GM11168 (cell line): ENCODE measurements around the gene ZNF334.

Experiments used
- in situ Hi-C: fragments of 300-500 bp; cut with MboI; formaldehyde crosslinking; loops from one replicate; pipeline ENCODE4 v1.12.0; 2022; ENCODE audit warnings: low sequenced_read_pairs; ENCODE audit not compliant: unreplicated experiment

ZNF334 gene

DNA sequence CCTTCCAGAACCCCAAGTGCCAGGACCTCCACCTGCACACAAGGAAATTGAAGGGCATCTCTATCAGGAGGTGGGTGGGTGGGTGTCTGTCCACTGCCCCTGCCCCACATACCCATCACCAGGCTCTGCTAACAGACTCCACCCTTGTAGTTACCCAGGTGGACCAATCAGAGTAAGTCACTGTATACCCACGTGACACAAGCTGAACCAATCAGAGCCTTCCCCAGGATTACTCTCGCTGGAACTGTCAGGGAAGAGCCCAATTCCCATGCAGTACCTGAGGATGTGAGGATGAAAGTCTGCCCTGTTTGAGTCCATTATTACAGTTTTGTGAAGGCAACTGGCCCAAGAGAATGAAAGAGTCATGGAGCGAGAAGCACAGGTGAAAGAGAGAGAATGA is 32.9 kb upstream of the ZNF334 start:
- in situ Hi-C loops = no loop called here

DNA sequence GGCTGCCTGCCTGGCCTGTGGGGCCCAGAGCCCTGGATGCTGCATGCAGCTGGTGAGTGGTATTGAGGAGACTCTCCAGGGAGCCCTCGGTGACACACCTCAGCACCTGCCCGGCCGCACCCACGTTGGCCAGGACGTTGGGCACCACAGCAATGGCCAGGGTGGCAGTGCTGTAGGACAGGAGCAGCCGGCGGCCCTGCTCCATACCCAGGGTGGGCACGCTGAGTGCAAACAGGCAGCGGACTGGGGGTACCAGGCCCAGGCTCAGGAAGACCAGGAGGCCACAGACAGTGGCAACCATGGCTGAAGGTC is 32.4 kb upstream of the ZNF334 start:
- in situ Hi-C loops = no loop called here

DNA sequence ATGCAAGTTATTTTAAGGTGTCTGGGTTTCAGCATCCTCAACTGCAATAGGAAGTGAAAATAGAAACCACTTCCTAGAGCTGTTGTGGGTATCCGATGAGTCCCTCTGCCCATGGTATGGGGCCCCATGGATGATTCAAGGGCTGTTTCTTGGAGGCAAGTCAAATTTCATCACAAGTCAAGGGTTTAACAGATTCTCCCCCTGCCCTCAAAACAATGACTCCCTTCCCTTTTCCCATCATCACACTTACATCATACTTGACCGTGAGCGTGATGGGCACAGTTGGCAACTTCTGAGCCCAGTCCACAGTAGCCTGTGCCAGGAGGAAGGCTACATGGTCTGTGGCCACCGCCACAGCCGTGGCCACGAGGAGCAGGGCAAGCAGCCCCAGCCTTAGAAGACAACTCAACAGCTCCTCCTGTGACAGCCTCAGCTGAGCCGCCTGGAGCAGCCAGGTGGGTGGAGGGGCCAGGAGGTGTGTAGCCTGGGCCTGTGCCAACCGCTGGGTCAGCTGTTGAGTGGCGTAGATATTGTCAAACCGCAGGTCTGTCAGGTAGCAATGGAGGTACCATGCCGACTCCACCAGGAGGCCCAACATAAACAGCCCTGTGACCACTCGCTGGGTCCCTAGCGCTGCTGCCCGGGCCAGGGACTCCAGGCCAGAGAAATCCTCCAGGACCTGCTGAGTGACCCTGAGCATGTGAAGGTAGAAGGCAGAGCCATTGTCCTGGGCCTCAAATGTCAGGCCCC is 31.9 kb upstream of the ZNF334 start:
- in situ Hi-C loops = no loop called here

DNA sequence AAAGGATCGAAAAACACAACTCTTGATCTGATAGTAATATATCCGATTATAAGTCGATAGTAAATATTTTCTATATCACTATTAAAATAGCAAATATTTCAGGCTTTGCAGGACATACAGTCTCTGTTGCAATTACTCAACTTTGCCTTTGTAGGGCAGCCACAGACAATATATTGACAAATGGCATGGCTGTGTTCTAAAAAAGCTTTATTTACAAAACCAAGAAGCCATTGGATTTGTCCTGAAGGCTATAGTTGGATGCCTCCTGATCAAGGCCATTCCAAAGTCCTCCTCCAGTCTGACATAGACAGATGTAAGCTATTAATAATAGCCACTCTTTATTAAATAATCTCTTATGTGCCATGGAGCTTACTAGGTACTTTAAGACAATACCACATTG is 31.2 kb upstream of the ZNF334 start:
- in situ Hi-C loops = no loop called here

DNA sequence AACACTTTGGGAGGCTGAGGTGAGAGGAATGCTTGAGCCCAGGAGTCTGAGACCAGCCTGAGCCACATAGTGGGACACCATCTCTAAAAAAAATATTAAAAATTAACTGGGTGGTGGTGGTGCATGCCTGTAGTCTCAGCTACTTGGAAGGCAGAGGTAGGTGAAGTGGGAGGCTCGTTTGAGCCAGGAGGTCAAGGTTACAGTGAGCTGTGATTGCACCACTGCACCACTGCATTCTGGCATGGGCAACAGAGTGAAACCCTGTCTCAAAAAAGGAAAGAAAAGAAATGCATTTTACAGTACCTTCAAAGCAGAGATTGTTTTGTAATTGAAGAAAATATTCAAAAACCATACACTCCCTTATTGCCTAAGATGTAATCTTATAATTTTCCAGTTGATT is 30.6 kb upstream of the ZNF334 start:
- in situ Hi-C loops = no loop called here

DNA sequence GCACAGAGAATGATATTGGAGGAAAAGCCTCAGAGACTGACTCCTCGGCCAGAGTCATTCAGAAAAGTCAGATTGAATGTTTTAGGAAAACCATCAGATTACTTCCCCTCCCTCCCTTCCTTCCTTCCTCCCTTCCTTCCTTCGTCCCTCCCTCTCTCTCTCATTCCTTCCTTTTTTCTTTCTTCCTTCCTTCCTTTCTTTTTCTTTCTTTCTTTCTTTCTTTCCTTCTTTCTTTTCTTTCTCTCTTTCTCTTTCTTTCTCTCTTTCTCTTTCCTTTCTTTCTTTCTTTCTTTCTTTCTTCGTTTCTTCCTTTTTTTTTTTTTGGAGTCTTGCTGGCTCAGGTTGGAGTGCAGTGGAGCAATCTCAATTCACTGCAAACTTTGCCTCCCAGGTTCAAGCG is 29.7 kb upstream of the ZNF334 start:
- in situ Hi-C loops = no loop called here

DNA sequence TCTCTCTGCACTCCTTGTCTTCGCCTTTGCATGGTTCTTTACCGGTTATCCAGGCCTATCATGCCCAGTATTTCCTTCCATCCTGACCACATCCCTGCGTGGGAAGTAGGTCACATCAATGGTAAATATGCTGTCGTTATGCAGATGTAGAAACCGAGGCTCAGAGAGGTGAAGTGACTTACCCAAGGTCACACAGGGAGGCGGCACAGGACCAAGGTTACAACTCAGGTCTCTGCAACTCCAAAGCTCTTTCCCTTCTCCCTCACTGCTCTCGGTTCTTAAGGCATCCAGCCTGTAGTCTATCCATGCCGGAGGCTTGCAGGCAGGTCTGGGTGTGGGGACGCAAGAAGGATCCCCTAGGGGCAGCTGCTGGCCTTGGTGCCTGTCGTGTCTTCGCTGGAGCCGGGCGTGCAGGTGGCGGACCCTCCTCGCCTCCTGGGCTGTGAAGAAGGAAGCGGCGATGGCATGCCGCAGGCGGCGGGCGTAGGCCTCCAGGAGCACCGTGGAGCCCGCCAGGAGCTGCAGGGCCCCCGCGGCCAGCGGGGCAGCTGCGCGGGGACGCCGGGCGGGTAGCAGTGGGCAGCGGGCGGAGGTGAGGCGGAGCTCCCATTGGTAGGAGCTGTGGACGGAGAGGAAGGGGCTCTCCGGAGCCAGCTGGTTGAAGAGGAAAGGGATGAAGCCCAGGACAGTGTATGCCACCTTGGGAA is 28.0 kb upstream of the ZNF334 start:
- in situ Hi-C loops = no loop called here

DNA sequence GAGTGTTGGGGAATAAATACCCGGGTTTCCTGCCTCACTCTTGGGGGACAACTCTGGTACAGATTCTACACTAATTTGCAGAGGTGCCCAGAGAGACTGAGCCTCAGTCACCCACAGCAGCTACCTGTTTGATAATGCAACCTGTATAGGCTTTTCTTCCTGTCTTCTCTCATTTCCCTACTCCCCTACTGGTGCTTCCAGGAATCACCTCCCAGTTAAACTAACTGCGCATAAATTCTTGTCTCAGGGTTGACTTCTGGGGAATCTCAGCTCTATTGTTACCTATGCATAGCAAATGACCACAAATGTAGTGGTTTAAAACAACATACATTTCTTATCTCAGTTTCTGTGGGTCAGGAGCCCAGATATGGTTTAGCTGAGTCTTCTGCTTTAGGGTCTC is 25.8 kb upstream of the ZNF334 start:
- in situ Hi-C loops = no loop called here

DNA sequence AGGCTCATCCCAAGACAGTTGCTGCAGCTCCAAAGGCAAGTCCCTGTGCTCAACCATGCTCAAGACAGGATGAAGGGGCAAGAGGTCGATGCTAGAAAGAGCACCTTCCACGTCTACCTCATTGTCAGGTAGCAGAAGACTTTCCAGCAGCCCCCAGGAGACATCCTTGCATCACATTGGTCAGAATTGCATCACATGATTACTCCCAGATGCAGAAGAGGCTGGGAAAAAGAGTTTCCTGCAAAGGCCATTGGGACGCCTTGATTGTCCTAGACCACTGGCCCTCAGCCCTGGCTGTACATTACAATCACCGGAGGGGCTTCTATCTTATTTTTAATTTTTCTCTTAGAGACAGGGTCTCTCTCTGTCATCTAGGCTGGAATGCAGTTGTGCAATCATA is 17.3 kb upstream of the ZNF334 start:
- in situ Hi-C loops = no loop called here

DNA sequence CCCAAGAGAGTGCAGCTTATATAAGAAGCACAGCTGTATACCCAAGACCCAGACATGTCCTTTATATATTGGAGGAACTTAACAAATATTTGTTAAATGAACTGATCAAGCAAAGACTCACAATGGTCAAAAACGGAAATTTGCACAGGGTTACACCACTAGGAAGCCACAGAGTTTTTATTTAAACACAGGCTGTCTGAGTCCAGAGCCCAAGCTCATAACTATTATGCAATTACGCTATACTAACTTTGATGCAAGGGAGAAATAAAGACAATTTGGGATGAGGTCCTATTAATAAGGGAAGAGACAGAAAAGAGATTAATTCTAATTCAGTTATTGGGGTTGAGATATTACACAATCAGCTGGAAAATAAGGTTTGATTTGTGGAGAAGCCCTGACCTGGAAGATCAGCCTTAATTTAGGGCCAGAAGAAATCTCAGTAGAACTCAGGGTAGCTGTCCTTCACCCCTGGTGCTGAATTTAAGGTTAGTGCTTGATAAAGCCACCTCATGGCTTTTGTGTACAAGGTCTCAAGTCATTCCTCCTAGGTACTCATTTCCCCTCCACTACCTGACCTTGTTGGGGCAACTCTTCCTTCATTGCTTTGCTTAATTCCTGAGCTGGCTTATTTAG is 10.5 kb upstream of the ZNF334 start:
- in situ Hi-C loops = loop anchor here (5.0 kb wide), 1 partner anchor 158 kb away; no protein-coding TSS in a partner anchor

DNA sequence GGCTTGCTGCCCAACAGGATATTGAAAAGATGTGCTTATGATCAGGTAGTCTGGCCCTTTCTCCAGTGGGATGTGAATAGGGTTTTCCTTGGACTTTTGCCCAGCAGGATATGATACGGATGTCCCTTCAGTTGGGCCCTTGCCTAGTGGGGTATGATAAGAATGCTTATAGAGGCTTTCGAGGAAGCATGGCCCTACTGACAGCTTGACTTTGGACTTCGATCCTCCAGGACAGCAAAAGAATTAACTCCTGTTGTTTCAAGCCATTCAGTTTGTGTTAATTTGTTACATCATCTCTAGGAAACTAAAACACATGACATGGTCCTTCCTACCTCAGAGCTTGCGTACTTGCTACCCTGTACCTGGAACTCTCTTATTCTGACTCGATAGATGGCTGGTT is 9.7 kb upstream of the ZNF334 start:
- in situ Hi-C loops = loop anchor here (5.0 kb wide), 1 partner anchor 159 kb away; no protein-coding TSS in a partner anchor

DNA sequence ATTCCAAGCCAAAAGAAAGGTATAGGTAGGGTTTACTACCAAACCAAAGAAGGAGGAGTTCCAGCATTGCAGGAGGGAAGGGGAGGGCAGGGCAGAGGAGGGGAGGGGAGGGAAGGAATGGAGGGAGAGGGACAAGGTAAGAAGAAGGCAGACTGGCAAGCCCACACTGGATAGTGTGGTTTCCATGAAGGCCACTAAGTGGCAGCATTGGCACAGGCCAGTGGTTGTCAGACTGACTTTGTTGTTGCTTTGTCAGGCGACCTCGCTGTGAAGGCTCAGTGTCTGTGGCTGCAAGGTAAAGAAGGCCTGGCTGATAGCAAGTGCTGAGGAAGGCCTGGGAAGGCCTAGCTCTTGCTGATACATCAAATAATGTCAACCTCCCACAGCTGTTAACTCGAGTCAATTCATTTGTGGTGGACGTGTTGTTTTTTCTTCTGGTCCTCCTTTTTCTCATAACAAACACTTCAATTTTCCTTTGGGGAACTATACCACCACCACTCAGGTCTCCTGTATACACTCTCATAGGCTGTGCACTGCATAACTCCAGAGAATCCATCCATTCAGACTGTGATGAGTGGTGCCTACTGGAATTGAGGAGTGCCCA is 7.7 kb upstream of the ZNF334 start:
- in situ Hi-C loops = loop anchor here (5.0 kb wide), 1 partner anchor 161 kb away; no protein-coding TSS in a partner anchor

DNA sequence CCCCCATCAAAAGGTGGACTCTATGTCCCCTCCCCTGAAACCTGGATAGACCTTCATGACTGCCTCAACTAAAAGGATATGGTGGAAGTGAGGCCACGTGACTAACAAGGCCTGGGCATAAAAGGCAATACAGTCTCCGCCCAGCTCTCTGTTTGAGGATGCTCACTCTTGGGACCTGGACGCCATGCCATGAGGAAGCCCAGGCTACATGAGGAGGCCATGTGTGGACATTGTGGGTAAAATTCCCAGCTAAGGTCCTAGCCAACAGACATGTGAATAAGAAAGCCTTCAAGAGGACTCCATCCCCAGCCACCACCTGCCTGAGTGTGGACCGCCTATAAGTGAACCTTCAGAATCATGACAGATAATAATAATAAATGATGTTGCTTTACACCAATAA is 7.2 kb upstream of the ZNF334 start:
- in situ Hi-C loops = loop anchor here (5.0 kb wide), 1 partner anchor 162 kb away; no protein-coding TSS in a partner anchor

DNA sequence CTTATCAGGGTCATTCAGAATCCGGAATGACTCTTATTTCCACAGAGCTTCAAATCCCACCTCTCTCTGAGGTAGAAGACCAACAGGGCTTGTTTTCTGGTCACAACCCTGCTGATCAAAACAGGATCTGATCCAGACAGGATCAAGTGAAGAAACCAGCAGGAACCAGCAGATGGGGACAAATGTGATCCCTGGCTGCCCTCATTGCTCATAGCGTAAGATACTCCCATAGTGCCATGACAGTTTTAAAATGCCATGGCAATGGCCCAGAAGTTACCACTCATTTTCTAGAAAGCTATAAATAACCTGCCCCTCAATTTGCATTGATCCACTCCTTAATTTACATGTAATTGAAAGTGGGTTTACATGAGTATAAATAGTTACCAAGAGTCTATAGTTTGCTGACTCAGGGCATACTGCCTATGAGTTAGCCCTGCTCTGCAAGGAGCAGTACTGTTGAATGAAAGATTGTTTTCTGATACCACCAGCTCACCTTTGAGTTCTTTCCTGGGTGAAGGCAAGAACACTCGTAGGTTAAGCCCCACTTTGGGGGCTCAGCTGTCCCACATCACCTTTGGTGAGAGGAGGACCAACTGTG is 6.2 kb upstream of the ZNF334 start:
- in situ Hi-C loops = loop anchor here (5.0 kb wide), 1 partner anchor 163 kb away; no protein-coding TSS in a partner anchor

DNA sequence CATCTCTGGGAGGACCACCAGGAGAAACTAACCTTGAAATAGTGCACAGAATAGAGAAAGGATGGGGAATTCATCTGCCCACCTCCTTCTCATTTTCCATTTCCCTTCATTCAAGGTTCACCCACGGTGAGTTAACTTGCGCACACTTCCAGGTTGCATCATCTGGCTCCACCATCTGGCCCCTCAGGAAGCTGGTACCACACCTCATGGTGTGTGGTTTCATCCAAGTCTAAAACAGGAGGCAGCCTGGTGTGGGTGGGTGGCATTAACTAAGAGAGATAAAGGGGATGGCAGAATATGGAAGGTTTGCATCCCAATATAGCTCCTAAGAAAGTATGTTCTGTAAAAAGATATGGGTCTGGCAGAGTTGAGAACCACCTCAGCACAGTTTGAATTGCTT is 3.8 kb downstream of the ZNF334 start:
- in situ Hi-C loops = no loop called here

DNA sequence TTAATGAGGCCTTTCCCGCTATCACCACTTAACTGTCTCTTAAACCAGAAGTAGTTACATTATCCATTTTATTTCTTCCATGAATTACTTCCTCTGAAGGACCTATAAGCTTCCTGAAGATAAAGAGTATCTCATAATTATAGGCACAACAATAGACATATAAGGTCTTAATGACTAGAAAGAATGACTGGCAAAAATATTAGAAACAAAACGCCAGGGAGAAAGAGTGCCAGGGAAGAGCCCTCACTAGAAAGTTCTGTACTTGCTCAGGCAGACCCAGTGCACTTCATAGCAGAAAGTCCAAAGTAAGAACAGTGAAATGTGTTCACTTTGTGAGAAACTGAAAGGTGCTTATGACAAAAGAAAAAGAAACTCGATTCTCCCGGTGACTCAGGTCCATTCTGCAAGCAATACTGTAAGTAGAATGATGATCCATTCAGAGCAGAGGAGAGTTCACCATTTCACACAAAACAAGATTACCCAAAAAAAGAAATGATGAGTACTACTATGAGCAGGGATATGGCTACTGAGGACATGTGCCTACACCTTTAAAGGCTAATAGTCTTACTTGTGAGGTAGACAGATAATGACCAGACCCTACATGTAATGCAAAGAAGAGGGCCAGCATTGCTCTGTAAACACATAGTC is 5.5 kb downstream of the ZNF334 start:
- in situ Hi-C loops = no loop called here

DNA sequence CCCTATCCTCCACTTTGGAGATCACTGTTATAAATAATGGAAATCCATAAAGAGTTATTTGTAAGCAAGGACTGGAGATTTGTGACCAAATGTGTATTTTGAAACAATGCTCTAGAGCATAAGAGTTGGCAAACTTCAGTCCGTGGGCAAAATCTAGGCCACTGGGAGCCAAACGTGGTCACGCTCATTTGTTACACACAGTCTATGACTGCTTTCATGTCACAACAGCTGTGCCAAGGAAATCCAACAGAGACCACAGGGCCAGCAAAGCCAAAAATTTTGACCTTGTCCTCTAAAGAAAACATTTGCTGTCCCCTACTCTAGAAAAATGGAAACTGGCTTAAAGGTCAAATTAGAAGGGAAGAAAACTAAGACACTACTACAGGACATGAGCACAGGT is 7.9 kb downstream of the ZNF334 start:
- in situ Hi-C loops = no loop called here

DNA sequence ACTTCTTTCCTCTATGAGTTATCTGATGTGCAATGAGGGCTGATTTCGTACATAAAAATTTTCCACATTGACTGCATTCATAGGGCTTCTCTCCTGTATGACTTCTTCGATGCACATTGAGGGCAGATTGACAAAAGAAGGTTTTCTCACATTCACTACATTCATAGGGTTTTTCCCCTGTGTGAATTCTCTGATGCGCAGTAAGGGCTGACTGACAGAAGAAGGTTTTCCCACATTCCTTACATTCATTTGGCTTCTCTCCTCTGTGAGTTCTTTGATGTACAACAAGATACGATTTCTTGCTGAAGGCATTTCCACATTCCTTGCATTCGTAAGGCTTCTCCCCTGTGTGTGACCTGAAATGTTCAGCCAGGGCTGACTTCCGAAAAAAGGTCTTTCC is 11.4 kb downstream of the ZNF334 start:
- in situ Hi-C loops = no loop called here

DNA sequence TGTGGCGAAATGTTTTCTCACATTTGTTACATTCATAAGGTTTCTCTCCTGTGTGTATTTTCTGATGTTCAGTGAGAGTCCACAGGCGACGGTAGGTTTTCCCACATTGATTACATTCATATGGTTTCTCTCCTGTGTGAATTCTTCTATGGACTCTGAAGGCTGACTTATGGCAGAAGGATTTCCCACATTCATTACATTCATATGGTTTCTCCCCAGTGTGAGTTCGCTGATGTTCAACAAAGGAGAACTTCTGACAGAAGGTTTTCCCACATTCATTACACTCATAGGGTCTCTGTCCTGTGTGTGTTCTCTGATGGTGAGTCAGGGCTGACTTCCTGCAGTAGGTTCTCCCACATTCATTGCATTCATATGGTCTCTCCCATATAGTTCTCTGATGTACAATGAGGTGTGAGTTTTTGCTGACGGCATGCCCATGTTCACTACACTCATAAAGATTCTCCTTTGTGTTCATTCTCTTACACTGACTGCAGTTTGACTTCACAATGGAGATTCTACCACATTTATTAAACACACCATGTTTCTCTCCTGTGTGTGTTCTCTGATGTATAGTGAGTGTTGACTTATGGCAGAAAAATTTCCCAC is 11.9 kb downstream of the ZNF334 start:
- in situ Hi-C loops = no loop called here

DNA sequence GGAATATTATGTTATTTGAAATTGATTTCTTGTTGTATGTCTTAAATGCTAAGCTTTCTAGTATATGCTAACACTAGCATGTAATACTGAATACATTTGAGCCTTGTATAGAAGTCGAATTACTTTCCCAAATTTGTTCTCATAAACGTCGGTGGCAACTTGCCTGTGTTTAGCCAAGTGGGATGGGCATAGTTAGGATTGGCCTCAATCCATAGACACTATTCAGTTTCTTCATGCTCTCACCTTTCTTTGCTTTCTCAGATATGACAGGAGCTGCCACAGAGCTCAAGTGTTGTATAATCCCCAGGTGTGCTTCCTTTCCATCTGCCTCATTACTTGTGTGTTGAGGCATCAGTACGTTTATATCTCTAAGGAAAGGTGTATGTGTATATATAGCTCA is 19.3 kb downstream of the ZNF334 start:
- in situ Hi-C loops = no loop called here
